H1 (cell line): ENCODE data around the gene TAF6. TPM values are rescaled to one million over a fixed set of nuclear protein-coding genes. Genes with fewer than 3 reads are reported as not detected.

Experiments
- CTCF ChIA-PET: fragments of 300-600 bp; sonication (Branson Sonifier 250); formaldehyde crosslinking; loops from one replicate; lab custom pipeline; 2021; ENCODE audit not compliant: partially characterized antibody; lab: Charles Lee
- POLR2A ChIA-PET: fragments of 300-600 bp; sonication (Branson Sonifier 250); formaldehyde crosslinking; loops from one replicate; lab custom pipeline; 2021; ENCODE audit warnings: inconsistent platforms; ENCODE audit not compliant: partially characterized antibody; lab: Charles Lee
- DNase-seq, 2 experiments: peaks; one replicate each; pipeline versions ENCODE4 v3.0.0 to v3.0.0-alpha.2; 2010 to 2022; ENCODE audit warnings: low spot score in 2 of 2, low read depth in 1 of 2, mixed read lengths in 1 of 2
- FAIRE-seq: peaks from 2 replicates; lab custom pipeline; 2011; peaks lifted over from hg19 to GRCh38; lab: Jason Lieb, UNC
- H2AFZ ChIP-seq: 2 replicates; pipeline ENCODE4 v1.8.1; 2012; ENCODE audit warnings: low read length, inconsistent platforms
- H2AK5ac ChIP-seq: 2 replicates; pipeline ENCODE4 v1.6.1; 2013; ENCODE audit warnings: low read depth, low read length
- H2BK120ac ChIP-seq: replicated peaks from 2 replicates; pipeline ENCODE3; 2013; ENCODE audit warnings: low read depth, low read length, inconsistent platforms
- H2BK12ac ChIP-seq: 2 replicates; pipeline ENCODE4 v1.6.1; 2013; ENCODE audit warnings: low read depth, low read length
- H2BK15ac ChIP-seq: 2 replicates; pipeline ENCODE4 v1.6.1; 2013; ENCODE audit warnings: low read length
- H2BK20ac ChIP-seq: 2 replicates; pipeline ENCODE4 v1.6.1; 2013; ENCODE audit warnings: low read length
- H2BK5ac ChIP-seq: 2 replicates; pipeline ENCODE4 v1.6.1; 2013; ENCODE audit warnings: low read depth, low read length
- H3K14ac ChIP-seq: 2 replicates; pipeline ENCODE4 v1.6.1; 2013; ENCODE audit warnings: inconsistent platforms; ENCODE audit not compliant: insufficient read length
- H3K18ac ChIP-seq: 2 replicates; pipeline ENCODE4 v1.6.1; 2013; ENCODE audit warnings: low read length; ENCODE audit errors: extremely low read depth
- H3K23ac ChIP-seq: 2 replicates; pipeline ENCODE4 v1.6.1; 2013; ENCODE audit warnings: inconsistent platforms; ENCODE audit not compliant: insufficient read length
- H3K23me2 ChIP-seq: 2 replicates; pipeline ENCODE4 v1.6.1; 2013; ENCODE audit warnings: low read depth, low read length
- H3K27ac ChIP-seq: 2 replicates; pipeline ENCODE4 v1.6.1; 2011; ENCODE audit warnings: low read depth, low read length, inconsistent platforms
- H3K27me3 ChIP-seq, 4 experiments: replicated peaks in 1 of 4; 1 replicate in 1 of 4; 2 replicates in 3 of 4; pipeline versions ENCODE4 v1.6.1 to v1.8.1; 2011 to 2013; ENCODE audit warnings: low read length in 3 of 4, mild to moderate bottlenecking in 3 of 4, inconsistent platforms in 2 of 4, mixed read lengths in 2 of 4, moderate library complexity in 1 of 4; ENCODE audit not compliant: control insufficient read depth in 3 of 4, insufficient read depth in 3 of 4; ENCODE audit errors: extremely low read depth in 1 of 4
- H3K36me3 ChIP-seq, 4 experiments: 2 replicates each; pipeline versions ENCODE4 v1.6.1 to v1.8.1; 2011 to 2013; ENCODE audit warnings: mild to moderate bottlenecking in 4 of 4, low read length in 3 of 4, moderate library complexity in 2 of 4, control low read depth in 1 of 4, inconsistent platforms in 1 of 4; ENCODE audit not compliant: insufficient read depth in 4 of 4, control insufficient read depth in 2 of 4
- H3K4ac ChIP-seq: replicated peaks from 2 replicates; pipeline ENCODE3; 2013; ENCODE audit warnings: low read length, low read depth, mixed read lengths, inconsistent platforms; ENCODE audit not compliant: insufficient read length
- H3K4me1 ChIP-seq, 4 experiments: replicated peaks in 1 of 4; 1 replicate in 1 of 4; 2 replicates in 3 of 4; pipeline versions ENCODE4 v1.6.1 to v1.8.1; 2011 to 2013; ENCODE audit warnings: low read length in 3 of 4, inconsistent platforms in 2 of 4, mixed read lengths in 1 of 4; ENCODE audit not compliant: insufficient read depth in 4 of 4, control insufficient read depth in 3 of 4
- H3K4me2 ChIP-seq, 2 experiments: 2 replicates each; pipeline versions ENCODE4 v1.6.1 to v1.8.1; 2011 to 2013; ENCODE audit warnings: low read depth in 2 of 2, low read length in 2 of 2, control low read depth in 1 of 2, inconsistent platforms in 1 of 2, mild to moderate bottlenecking in 1 of 2; ENCODE audit not compliant: insufficient read depth in 1 of 2
- H3K4me3 ChIP-seq, 4 experiments: fragments of 200-600, 300-600 bp in 1 of 4; sonication (generic), shearing (Covaris generic), sonication (Bioruptor Twin) in 1 of 4; 2 replicates each; pipeline versions ENCODE4 v1.5.1 to v1.8.1; 2011 to 2016; ENCODE audit warnings: low read length in 4 of 4, low read depth in 3 of 4, control low read depth in 2 of 4, inconsistent platforms in 2 of 4, mild to moderate bottlenecking in 2 of 4, mixed read lengths in 1 of 4, moderate library complexity in 1 of 4; ENCODE audit not compliant: insufficient read depth in 2 of 4; ENCODE audit errors: extremely low read depth in 1 of 4
- H3K56ac ChIP-seq: replicated peaks from 2 replicates; pipeline ENCODE3; 2013; ENCODE audit warnings: low read depth, mild to moderate bottlenecking, mixed read lengths, low read length, inconsistent platforms; ENCODE audit not compliant: insufficient read length
- H3K79me1 ChIP-seq: 2 replicates; pipeline ENCODE4 v1.6.1; 2013; ENCODE audit warnings: low read depth, low read length, control low read depth
- H3K79me2 ChIP-seq, 2 experiments: 2 replicates each; pipeline versions ENCODE4 v1.6.1 to v1.8.1; 2012 to 2013; ENCODE audit warnings: low read length in 2 of 2, mild to moderate bottlenecking in 2 of 2, inconsistent platforms in 1 of 2; ENCODE audit not compliant: insufficient read depth in 2 of 2, control insufficient read depth in 1 of 2
- H3K9ac ChIP-seq, 4 experiments: replicated peaks in 1 of 4; 1 replicate in 1 of 4; 2 replicates in 3 of 4; pipeline versions ENCODE4 v1.6.1 to v1.8.1; 2011 to 2013; ENCODE audit warnings: low read depth in 3 of 4, low read length in 3 of 4, control low read depth in 2 of 4, mild to moderate bottlenecking in 2 of 4, moderate library complexity in 2 of 4, inconsistent platforms in 1 of 4; ENCODE audit errors: extremely low read depth in 1 of 4
- H3K9me3 ChIP-seq, 2 experiments: 2 replicates each; pipeline versions ENCODE4 v1.6.1 to v1.8.1; 2012 to 2013; ENCODE audit warnings: mild to moderate bottlenecking in 2 of 2, moderate library complexity in 2 of 2, control low read depth in 1 of 2, inconsistent platforms in 1 of 2, low read depth in 1 of 2, low read length in 1 of 2, mixed read lengths in 1 of 2; ENCODE audit not compliant: insufficient read depth in 2 of 2
- H4K20me1 ChIP-seq, 2 experiments: replicated peaks in 1 of 2; 2 replicates each; pipeline versions ENCODE3 to v1.8.1; 2011 to 2013; ENCODE audit warnings: inconsistent platforms in 2 of 2, low read length in 2 of 2, mild to moderate bottlenecking in 1 of 2; ENCODE audit not compliant: insufficient read depth in 2 of 2, control insufficient read depth in 1 of 2
- H4K5ac ChIP-seq: 2 replicates; pipeline ENCODE4 v1.6.1; 2013; ENCODE audit warnings: low read length, low read depth, mixed read lengths, inconsistent platforms; ENCODE audit not compliant: insufficient read length
- H4K8ac ChIP-seq: 2 replicates; pipeline ENCODE4 v1.8.0; 2013; ENCODE audit warnings: mild to moderate bottlenecking, moderate library complexity, low read length, inconsistent platforms; ENCODE audit not compliant: insufficient read depth; ENCODE audit errors: extremely low read depth
- H4K91ac ChIP-seq: replicated peaks from 2 replicates; pipeline ENCODE3; 2013; ENCODE audit warnings: low read length, mixed read lengths, inconsistent platforms; ENCODE audit not compliant: insufficient read length
- CREB1 ChIP-seq: IDR thresholded peaks from 2 replicates; pipeline ENCODE4 v1.6.1; 2012; ENCODE audit warnings: inconsistent platforms
- FOSL1 ChIP-seq: IDR thresholded peaks from 2 replicates; pipeline ENCODE4 v1.6.1; 2011; ENCODE audit warnings: mild to moderate bottlenecking, low read depth, low read length, moderate library complexity; ENCODE audit not compliant: insufficient read depth
- JUND ChIP-seq: IDR thresholded peaks from 2 replicates; pipeline ENCODE4 v1.6.1; 2011; ENCODE audit warnings: mild to moderate bottlenecking, improper control_type of control experiment, low read length
- POU5F1 ChIP-seq: IDR thresholded peaks from 2 replicates; pipeline ENCODE4 v1.6.1; 2011; ENCODE audit warnings: low read depth, mild to moderate bottlenecking, low read length, moderate library complexity
- WGBS, 2 experiments: shearing (Covaris generic) in 1 of 2; methylation state at CpG; one replicate each; pipeline versions ENCODE4 v1.1.6 to v1.1.7; 2013 to 2015; ENCODE audit warnings: low lambda C conversion rate in 2 of 2, mixed read lengths in 2 of 2, inconsistent platforms in 1 of 2, low coverage in 1 of 2, missing lambda C conversion rate in 1 of 2; ENCODE audit not compliant: insufficient replicate concordance in 2 of 2, insufficient coverage in 1 of 2, insufficient read length in 1 of 2; ENCODE audit errors: extremely low coverage in 1 of 2, missing lambda C conversion rate in 1 of 2; 5-methylcytosine and 5-hydroxymethylcytosine counted together
- polyA plus RNA-seq, 7 experiments: library from polyadenylated mRNA; depleted of rRNA in 3 of 7; stranded (reverse) in 5 of 7; unstranded in 2 of 7; fragments of >200 nt in 5 of 7; fragments of 200-250 nt in 2 of 7; gene quantifications; 1 replicate in 5 of 7; 2 replicates in 1 of 7; 4 replicates in 1 of 7; pipeline versions ENCODE4 v1.2.1 to v1.2.3, GENCODE V29; 2011 to 2013; ENCODE audit warnings: missing spikeins in 2 of 7, mixed read lengths in 2 of 7
- total RNA-seq: library from RNA; stranded (reverse); fragmentation: NEBNext Ultra II Directional; extraction: Animal tissue kit (Norgen Biotek cat#: 25700); gene quantifications from 2 replicates; pipeline ENCODE4 v1.2.1, GENCODE V29; 2021

Gene TAF6
- total and polyA plus RNA-seq, 2 of the 8 experiments (the other 6 are each of a cell fraction or from before 2014, with no cell fraction given): 66.7 to 101 TPM

DNA sequence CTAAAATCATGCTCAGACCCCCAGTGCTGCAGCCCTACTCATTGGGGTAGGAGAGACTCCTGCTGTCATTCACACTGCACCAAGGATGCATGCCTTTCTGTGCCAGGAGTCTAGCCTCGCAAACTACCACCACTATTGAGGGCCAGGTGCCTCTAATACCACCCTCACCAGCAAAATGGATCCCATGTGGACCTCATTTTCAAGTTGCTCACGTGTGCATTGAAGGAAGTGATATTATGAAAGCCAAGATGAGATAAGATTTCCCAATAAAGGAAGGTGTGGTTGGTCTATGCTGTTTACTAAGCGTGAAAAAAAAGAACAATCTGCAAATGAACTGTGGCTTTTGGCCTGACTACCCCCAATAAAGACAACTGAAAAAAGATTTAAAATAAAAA is 22.4 kb upstream of the TAF6 start:
- no peak overlapping the region for H3K4ac ChIP-seq
- no peak overlapping the region for H3K9ac ChIP-seq
- TF ChIP-seq POU5F1 (no peak), FOSL1 (no peak), CREB1 (no peak), JUND (no peak)
- H3K4me1 ChIP-seq: peaks cover 0 to 2% (median 0%) of the 10 kb centered on the region in 4 experiments; a peak in 1 of 7 replicates
- no peaks in the 10 kb centered on the region for H3K23me2 ChIP-seq
- no peaks in the 10 kb centered on the region for H3K27me3 ChIP-seq
- no peak overlapping the region for H2AFZ ChIP-seq
- no peak for FAIRE-seq
- H3K14ac ChIP-seq: no peak overlapping the region
- no peaks in the 10 kb centered on the region for H3K79me1 ChIP-seq
- H3K27ac ChIP-seq: no peak overlapping the region
- no peak for DNase-seq
- H2BK15ac ChIP-seq: no peak overlapping the region
- no peaks in the 10 kb centered on the region for H3K9me3 ChIP-seq
- no peak overlapping the region for H2AK5ac ChIP-seq
- no peaks in the 10 kb centered on the region for H3K79me2 ChIP-seq
- CTCF ChIA-PET: interaction anchor here (1.0 to 10.2 kb wide), 4 partner anchors 9 to 76 kb away, joined by 3 to 108 read pairs (median 6); no protein-coding TSS in a partner anchor
- no peak overlapping the region for H3K4me2 ChIP-seq
- H4K91ac ChIP-seq: no peak overlapping the region
- H4K5ac ChIP-seq: no peak overlapping the region
- no peak overlapping the region for H2BK5ac ChIP-seq
- H3K36me3 ChIP-seq: no peaks in the 10 kb centered on the region
- no peak overlapping the region for H3K23ac ChIP-seq
- WGBS, 2 experiments: 87% methylated on average over 3 of the region's 3 CpGs; no CpG with 5 or more reads in 1 of the 2 experiments
- H3K56ac ChIP-seq: no peak overlapping the region
- no peak overlapping the region for H3K4me3 ChIP-seq
- H3K18ac ChIP-seq: no peak overlapping the region
- H4K20me1 ChIP-seq: no peaks in the 10 kb centered on the region
- no peak overlapping the region for H2BK20ac ChIP-seq
- H2BK120ac ChIP-seq: no peak overlapping the region
- no peak overlapping the region for H4K8ac ChIP-seq
- POLR2A ChIA-PET: interaction anchor here (0.6 to 1.4 kb wide), 5 partner anchors 9 to 40 kb away, joined by 3 to 9 read pairs (median 3); partner anchors contain the start of genes AP4M1 and MCM7
- no peak overlapping the region for H2BK12ac ChIP-seq
